ENCODE measurements around the gene CNTN1.

GRCh38 chr12:40946612-40947194 is 254.5 kb downstream of the CNTN1 start:
- TF ChIP-seq CTCF (optimal IDR thresholded peaks at IDR 0.05 in 1 of 3, IDR thresholded peaks at IDR 0.05 in 1 of 3, conservative IDR thresholded peaks at IDR 0.05 in 1 of 3; ENCODE audit: extremely low read depth in 1 of 3, insufficient read depth in 2 of 3, low read length in 3 of 3) (peak in 2 of 3 experiments; percentile 19 to 49), EZH2 (IDR thresholded peaks at IDR 0.05; ENCODE audit: low read length) (no peak)

All from keratinocyte (primary cell).